VCaP (cell line): ENCODE data around the gene SLC16A3.

ENCODE experiments used
- H3K27ac ChIP-seq: fragments of 450-650 bp; 2 replicates; pipeline ENCODE4 v1.5.1; 2017
- CTCF ChIP-seq: fragments of 450-650 bp; conservative IDR thresholded peaks from 2 replicates; pipeline ENCODE4 v1.5.1; 2017; ENCODE audit warnings: mild to moderate bottlenecking, moderate library complexity

Gene SLC16A3

DNA sequence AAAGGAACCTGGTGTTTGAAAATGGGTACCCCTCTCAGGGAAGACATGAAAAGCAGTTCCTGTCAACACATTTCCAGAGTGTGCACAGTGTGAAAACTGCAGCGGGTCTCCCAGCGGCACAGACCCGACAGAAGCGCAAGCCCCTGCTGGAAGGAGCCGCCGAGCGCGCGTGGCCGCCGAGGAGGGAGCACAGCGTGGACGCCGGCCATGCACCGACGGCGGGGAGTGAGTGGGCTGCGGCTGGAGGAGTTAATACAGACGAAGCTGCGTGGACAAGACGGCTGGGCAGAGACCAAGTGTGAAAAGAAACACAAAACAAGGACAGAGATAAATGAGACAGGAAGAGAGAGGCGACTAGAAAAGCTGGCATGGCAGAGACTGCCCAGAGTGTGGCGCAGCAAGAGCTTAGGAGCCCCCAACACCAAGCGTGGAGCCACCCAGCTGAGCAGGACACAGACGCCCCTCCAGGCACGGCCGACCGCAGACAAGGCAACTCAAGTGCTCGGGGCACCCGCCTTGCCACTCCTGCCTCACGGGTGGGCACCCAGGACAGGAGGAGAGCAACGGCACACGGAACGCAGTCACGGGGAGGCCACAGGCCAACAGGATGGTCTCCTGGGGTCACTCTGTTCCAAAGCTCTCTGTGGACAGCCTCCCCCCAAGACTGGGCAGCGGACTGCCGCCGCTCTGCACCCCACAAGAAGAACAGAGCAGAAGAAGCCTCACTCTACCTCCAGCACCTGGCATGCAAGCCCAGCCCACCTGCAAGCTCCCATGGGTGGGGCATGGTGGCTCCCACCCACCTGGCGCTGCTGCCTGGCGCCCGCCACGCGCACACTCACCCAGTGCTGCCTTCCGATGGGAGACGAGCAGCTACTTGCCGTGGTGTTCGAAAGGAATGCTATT lies 16.5 kb downstream of the SLC16A3 start:
- peak overlapping the region; percentile 60 for H3K27ac ChIP-seq
- no peak for TF ChIP-seq CTCF

GRCh38 chr17:82246040-82246364 lies 17.2 kb downstream of the SLC16A3 start:
- peak overlapping the region; percentile 60 for H3K27ac ChIP-seq
- TF ChIP-seq CTCF, result no peak

DNA sequence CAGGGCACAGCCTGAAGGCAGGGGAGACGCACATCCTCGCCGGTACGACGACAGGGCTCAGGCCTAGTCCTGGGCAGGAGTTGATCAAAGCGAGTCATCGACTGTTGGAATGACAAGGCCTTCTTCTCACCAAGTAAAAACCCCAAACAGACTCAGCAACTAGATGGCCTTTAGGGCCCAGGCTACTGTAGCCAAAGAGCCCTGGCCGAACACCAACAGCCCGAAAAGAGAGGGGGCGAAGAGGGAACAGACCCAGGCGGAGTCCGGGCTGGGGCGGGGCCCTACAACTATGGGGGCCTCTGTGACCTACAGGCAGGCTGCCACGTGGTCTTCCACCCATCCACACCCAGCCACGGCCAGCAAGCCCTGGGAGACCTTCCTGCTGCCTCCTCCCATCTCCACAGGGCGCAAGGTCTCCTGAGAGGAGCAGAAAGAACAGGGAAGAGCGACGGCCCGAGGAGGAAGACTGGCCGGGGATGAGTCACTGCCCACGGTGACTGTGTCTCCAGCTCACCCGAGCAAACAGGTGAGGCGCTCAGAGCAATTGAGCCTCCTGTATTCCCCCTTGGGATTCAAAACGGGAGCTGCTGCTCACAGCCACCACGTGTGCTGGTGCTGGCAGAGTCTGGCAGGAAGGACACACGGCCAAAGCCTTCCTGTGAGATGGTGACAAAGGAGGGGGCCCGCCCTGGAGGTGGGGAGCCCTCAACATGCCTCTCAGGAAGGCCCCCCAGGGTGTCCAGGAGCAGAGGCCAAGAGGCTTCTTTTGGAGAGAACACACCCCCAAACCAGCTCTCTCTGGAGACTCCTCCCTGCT lies 17.7 kb downstream of the SLC16A3 start:
- no peak for TF ChIP-seq CTCF
- peak overlapping the region; percentile 60 for H3K27ac ChIP-seq

- peak overlapping the region; percentile 60 for H3K27ac ChIP-seq
- TF ChIP-seq CTCF, result no peak
These were observed 18.5 kb downstream of the SLC16A3 start for GRCh38 chr17:82247182-82247823.

- H3K27ac ChIP-seq, result no peak overlapping the region
- no peak for TF ChIP-seq CTCF
These were observed 19.2 kb downstream of the SLC16A3 start for GRCh38 chr17:82247856-82248671.

DNA sequence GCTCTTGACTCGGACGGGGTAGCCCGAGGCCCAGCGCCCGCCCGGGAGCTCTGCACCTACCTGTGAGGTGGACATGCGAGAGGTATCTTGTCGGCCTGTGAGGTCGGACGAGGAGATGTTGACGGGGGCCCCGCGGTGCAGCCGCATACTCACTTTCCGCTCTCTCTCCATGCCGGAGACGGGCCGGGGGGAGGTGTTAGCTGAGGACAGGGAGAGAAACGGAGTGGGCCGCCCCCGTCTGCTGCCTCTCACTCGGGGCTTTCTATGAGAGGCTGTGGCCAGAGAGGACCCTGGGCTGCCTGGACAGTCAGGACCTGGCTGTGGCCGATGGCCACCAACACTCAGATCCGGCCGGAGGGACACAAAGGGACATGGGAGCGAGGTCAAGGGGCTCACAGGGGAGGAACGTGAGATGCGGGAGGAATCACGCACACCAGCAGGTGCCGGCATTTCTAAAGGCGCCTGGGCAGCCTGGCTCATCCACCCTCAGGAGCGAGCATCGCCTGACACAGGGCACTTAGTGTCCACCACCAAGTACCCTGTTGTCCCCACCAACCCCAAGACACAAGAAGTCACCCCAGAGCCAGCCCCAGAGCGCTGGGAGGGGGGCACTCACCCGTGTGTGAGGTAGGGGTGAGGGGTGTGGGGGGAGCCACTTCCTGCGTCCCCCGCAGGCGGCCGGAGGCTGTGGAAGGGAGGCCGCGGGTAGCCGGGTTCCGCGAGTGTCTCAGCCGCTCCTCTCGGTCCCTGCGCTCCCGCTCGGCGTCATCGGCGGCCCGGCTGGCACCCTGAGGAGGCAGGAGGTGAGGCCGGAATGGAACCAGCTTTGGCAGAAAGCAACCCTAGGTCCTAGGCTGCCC lies 20.2 kb downstream of the SLC16A3 start:
- no peak for TF ChIP-seq CTCF
- H3K27ac ChIP-seq, result no peak overlapping the region
